Liver (tissue), 9 donors: ENCODE measurements around the gene RBM42. TPM values are rescaled to one million over a fixed set of nuclear protein-coding genes. Genes with fewer than 3 reads are reported as not detected.

ENCODE experiments used
- DNase-seq: peaks from one replicate; pipeline ENCODE4 v3.0.0-alpha.2; 2017; ENCODE audit warnings: low spot score
- H3K27ac ChIP-seq, 2 donors: one replicate each; pipeline ENCODE4 v1.7.0; 2013; ENCODE audit warnings: inconsistent platforms in 2 of 2, low read length in 2 of 2, control low read depth in 1 of 2, low read depth in 1 of 2, mild to moderate bottlenecking in 1 of 2
- H3K27me3 ChIP-seq, 4 donors: one replicate each; pipeline versions ENCODE4 v1.6.1 to v1.7.0; 2013; ENCODE audit warnings: low read length in 3 of 4, inconsistent platforms in 1 of 4, mild to moderate bottlenecking in 1 of 4, moderate library complexity in 1 of 4; ENCODE audit not compliant: control insufficient read depth in 4 of 4, insufficient read depth in 4 of 4
- H3K36me3 ChIP-seq, 4 donors: one replicate each; pipeline versions ENCODE4 v1.6.1 to v1.7.0; 2013; ENCODE audit warnings: low read length in 3 of 4, mild to moderate bottlenecking in 3 of 4, low read depth in 1 of 4, moderate library complexity in 1 of 4; ENCODE audit not compliant: control insufficient read depth in 4 of 4, insufficient read depth in 3 of 4
- H3K4me1 ChIP-seq, 4 donors: one replicate each; pipeline versions ENCODE4 v1.6.1 to v1.7.0; 2013; ENCODE audit warnings: low read length in 3 of 4, mild to moderate bottlenecking in 3 of 4, moderate library complexity in 1 of 4; ENCODE audit not compliant: control insufficient read depth in 4 of 4, insufficient read depth in 4 of 4
- H3K4me3 ChIP-seq, 3 donors: one replicate each; pipeline versions ENCODE4 v1.6.1 to v1.7.0; 2013; ENCODE audit warnings: low read length in 3 of 3, control low read depth in 1 of 3, low read depth in 1 of 3, mild to moderate bottlenecking in 1 of 3
- H3K9ac ChIP-seq, 2 donors: one replicate each; pipeline ENCODE4 v1.7.0; 2013; ENCODE audit warnings: low read length in 2 of 2, mild to moderate bottlenecking in 2 of 2, moderate library complexity in 2 of 2, control low read depth in 1 of 2, low read depth in 1 of 2
- H3K9me3 ChIP-seq, 4 donors: one replicate each; pipeline versions ENCODE4 v1.6.1 to v1.7.0; 2013; ENCODE audit warnings: low read length in 3 of 4; ENCODE audit not compliant: control insufficient read depth in 4 of 4
- EGR1 ChIP-seq, 2 donors: IDR thresholded peaks; 2 replicates each; pipeline ENCODE4 v1.6.1; 2016 to 2018; ENCODE audit warnings: antibody characterized with exemption in 2 of 2, low read depth in 2 of 2
- FOXA1 ChIP-seq: IDR thresholded peaks from 2 replicates; pipeline ENCODE4 v1.6.1; 2016; ENCODE audit warnings: antibody characterized with exemption
- FOXA2 ChIP-seq: IDR thresholded peaks from 2 replicates; pipeline ENCODE4 v1.6.1; 2016; ENCODE audit warnings: antibody characterized with exemption
- GABPA ChIP-seq, 2 donors: IDR thresholded peaks in 1 of 2; conservative IDR thresholded peaks in 1 of 2; 2 replicates each; pipeline ENCODE4 v1.6.1; 2016; ENCODE audit warnings: antibody characterized with exemption in 2 of 2, mild to moderate bottlenecking in 1 of 2, moderate library complexity in 1 of 2
- HNF4A ChIP-seq, 2 donors: conservative IDR thresholded peaks; 2 replicates each; pipeline ENCODE4 v1.6.1; 2016; ENCODE audit warnings: antibody characterized with exemption in 2 of 2, mild to moderate bottlenecking in 2 of 2
- JUND ChIP-seq, 2 donors: IDR thresholded peaks; 2 replicates each; pipeline ENCODE4 v1.6.1; 2016; ENCODE audit warnings: antibody characterized with exemption in 2 of 2
- NR2F2 ChIP-seq: IDR thresholded peaks from 2 replicates; pipeline ENCODE4 v1.6.1; 2016; ENCODE audit warnings: antibody characterized with exemption
- RAD21 ChIP-seq, 2 donors: IDR thresholded peaks; 2 replicates each; pipeline ENCODE4 v1.6.1; 2016; ENCODE audit warnings: antibody characterized with exemption in 2 of 2, mild to moderate bottlenecking in 2 of 2
- RXRA ChIP-seq, 2 donors: IDR thresholded peaks; 2 replicates each; pipeline ENCODE4 v1.6.1; 2017 to 2018; ENCODE audit warnings: antibody characterized with exemption in 2 of 2, mild to moderate bottlenecking in 1 of 2
- SP1 ChIP-seq: IDR thresholded peaks from 2 replicates; pipeline ENCODE4 v1.6.1; 2018; ENCODE audit warnings: antibody characterized with exemption, mild to moderate bottlenecking
- TAF1 ChIP-seq: conservative IDR thresholded peaks from 2 replicates; pipeline ENCODE4 v1.6.1; 2016; ENCODE audit warnings: antibody characterized with exemption, mild to moderate bottlenecking
- YY1 ChIP-seq: IDR thresholded peaks from 2 replicates; pipeline ENCODE4 v1.6.1; 2016; ENCODE audit warnings: antibody characterized with exemption, mild to moderate bottlenecking
- WGBS: extraction: QIAGEN DNeasy Blood & Tissue Kit; methylation state at CpG from one replicate; pipeline ENCODE4 v1.1.7; 2013; 5-methylcytosine and 5-hydroxymethylcytosine counted together
- polyA plus RNA-seq, 2 donors: library from polyadenylated mRNA; stranded (reverse) in 1 of 2; unstranded in 1 of 2; fragments of 200-250 nt in 1 of 2; fragments of >200 nt in 1 of 2; fragmentation: Nextera tagmentation in 1 of 2; extraction: Ambion mirVana in 1 of 2; gene quantifications; one replicate each; pipeline versions ENCODE4 v1.2.1 to v1.2.3, GENCODE V29; 2013 to 2015
- total RNA-seq, 2 donors: library from RNA; depleted of rRNA; stranded (reverse); fragments of >200 nt; gene quantifications; one replicate each; pipeline ENCODE4 v1.2.3, GENCODE V29; 2014
- TF ChIP-seq, protein P1 (sequence below): fragments of 150-350 bp; IDR thresholded peaks from 2 replicates; pipeline ENCODE4 v1.5.1; 2017; ENCODE audit warnings: improper control_type of control experiment, low read depth, low read length; ENCODE audit not compliant: missing input control
- TF ChIP-seq, protein P2 (sequence below): IDR thresholded peaks from 2 replicates; pipeline ENCODE4 v1.6.1; 2016; ENCODE audit warnings: antibody characterized with exemption, mild to moderate bottlenecking
- TF ChIP-seq, protein P3 (sequence below): IDR thresholded peaks from 2 replicates; pipeline ENCODE4 v1.6.1; 2016; ENCODE audit warnings: antibody characterized with exemption
- TF ChIP-seq, protein P4 (sequence below): IDR thresholded peaks from 2 replicates; pipeline ENCODE4 v1.6.1; 2016; ENCODE audit warnings: antibody characterized with exemption
- TF ChIP-seq, protein P5 (sequence below): IDR thresholded peaks from 2 replicates; pipeline ENCODE4 v1.6.1; 2016; ENCODE audit warnings: antibody characterized with exemption
- donor health status: healthy.
- donor health status: healthy.
- donor health status: healthy.
- donor health status: healthy.
- donor health status: healthy.

Gene RBM42
- total and polyA plus RNA-seq, 4 donors, result 17.8 to 34.7 (median 20.1) TPM

DNA sequence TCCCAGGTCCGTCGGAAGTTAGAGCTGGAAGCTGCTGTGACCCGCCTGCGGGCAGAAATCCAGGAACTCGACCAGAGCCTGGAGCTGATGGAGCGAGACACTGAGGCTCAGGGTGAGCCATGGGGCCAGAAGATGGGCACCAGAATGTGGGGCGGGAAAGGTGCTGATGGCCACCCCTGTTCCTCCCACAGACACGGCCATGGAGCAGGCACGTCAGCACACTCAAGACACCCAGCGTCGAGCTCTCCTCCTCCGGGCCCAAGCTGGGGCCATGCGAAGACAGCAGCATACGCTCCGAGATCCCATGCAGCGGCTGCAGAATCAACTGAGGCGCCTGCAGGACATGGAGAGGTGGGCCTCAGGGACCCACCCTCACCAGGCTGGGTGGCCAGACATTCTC lies 13.8 kb upstream of the RBM42 start (continued):
- TF ChIP-seq, protein P1, sequence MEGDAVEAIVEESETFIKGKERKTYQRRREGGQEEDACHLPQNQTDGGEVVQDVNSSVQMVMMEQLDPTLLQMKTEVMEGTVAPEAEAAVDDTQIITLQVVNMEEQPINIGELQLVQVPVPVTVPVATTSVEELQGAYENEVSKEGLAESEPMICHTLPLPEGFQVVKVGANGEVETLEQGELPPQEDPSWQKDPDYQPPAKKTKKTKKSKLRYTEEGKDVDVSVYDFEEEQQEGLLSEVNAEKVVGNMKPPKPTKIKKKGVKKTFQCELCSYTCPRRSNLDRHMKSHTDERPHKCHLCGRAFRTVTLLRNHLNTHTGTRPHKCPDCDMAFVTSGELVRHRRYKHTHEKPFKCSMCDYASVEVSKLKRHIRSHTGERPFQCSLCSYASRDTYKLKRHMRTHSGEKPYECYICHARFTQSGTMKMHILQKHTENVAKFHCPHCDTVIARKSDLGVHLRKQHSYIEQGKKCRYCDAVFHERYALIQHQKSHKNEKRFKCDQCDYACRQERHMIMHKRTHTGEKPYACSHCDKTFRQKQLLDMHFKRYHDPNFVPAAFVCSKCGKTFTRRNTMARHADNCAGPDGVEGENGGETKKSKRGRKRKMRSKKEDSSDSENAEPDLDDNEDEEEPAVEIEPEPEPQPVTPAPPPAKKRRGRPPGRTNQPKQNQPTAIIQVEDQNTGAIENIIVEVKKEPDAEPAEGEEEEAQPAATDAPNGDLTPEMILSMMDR, result no peak
- TF ChIP-seq SP1, result no peak

DNA sequence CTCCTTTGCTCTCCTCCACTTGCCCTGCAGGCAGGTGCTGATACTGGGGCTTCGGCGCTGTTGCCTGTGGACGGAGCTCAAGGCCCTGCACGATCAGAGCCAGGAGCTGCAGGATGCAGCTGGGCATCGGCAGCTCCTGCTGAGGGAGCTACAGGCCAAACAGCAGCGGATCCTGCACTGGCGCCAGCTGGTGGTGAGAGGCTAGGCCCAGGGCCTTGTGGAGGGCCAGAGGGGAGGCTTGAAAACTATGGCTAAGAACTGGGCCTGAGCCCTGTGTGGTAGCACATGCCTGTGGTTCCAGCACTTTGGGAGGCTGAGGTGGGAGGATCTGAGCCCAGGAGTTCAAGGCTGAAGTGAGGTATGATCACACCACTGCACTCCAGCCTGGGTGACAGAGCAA lies 10.0 kb upstream of the RBM42 start:
- H3K36me3 ChIP-seq, result peaks cover 0 to 9% (median 2%) of the 10 kb centered on the region in 4 donors
- no peaks in the 10 kb centered on the region for H3K27me3 ChIP-seq
- no peak for DNase-seq
- H3K9ac ChIP-seq, result no peak overlapping the region
- TF ChIP-seq, protein P2, sequence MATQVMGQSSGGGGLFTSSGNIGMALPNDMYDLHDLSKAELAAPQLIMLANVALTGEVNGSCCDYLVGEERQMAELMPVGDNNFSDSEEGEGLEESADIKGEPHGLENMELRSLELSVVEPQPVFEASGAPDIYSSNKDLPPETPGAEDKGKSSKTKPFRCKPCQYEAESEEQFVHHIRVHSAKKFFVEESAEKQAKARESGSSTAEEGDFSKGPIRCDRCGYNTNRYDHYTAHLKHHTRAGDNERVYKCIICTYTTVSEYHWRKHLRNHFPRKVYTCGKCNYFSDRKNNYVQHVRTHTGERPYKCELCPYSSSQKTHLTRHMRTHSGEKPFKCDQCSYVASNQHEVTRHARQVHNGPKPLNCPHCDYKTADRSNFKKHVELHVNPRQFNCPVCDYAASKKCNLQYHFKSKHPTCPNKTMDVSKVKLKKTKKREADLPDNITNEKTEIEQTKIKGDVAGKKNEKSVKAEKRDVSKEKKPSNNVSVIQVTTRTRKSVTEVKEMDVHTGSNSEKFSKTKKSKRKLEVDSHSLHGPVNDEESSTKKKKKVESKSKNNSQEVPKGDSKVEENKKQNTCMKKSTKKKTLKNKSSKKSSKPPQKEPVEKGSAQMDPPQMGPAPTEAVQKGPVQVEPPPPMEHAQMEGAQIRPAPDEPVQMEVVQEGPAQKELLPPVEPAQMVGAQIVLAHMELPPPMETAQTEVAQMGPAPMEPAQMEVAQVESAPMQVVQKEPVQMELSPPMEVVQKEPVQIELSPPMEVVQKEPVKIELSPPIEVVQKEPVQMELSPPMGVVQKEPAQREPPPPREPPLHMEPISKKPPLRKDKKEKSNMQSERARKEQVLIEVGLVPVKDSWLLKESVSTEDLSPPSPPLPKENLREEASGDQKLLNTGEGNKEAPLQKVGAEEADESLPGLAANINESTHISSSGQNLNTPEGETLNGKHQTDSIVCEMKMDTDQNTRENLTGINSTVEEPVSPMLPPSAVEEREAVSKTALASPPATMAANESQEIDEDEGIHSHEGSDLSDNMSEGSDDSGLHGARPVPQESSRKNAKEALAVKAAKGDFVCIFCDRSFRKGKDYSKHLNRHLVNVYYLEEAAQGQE, result no peak
- TF ChIP-seq, protein P3, sequence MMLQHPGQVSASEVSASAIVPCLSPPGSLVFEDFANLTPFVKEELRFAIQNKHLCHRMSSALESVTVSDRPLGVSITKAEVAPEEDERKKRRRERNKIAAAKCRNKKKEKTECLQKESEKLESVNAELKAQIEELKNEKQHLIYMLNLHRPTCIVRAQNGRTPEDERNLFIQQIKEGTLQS, result no peak
- no peak for TF ChIP-seq EGR1 (IDR thresholded peaks at IDR 0.05; ENCODE audit: low read depth in 2 of 2)
- TF ChIP-seq FOXA2, result no peak
- no peak for TF ChIP-seq JUND (IDR thresholded peaks at IDR 0.05)
- no peak for TF ChIP-seq FOXA1
- TF ChIP-seq SP1, result no peak
- no peak for TF ChIP-seq YY1
- TF ChIP-seq RAD21 (IDR thresholded peaks at IDR 0.05), result no peak
- no peak for TF ChIP-seq TAF1
- TF ChIP-seq, protein P4, sequence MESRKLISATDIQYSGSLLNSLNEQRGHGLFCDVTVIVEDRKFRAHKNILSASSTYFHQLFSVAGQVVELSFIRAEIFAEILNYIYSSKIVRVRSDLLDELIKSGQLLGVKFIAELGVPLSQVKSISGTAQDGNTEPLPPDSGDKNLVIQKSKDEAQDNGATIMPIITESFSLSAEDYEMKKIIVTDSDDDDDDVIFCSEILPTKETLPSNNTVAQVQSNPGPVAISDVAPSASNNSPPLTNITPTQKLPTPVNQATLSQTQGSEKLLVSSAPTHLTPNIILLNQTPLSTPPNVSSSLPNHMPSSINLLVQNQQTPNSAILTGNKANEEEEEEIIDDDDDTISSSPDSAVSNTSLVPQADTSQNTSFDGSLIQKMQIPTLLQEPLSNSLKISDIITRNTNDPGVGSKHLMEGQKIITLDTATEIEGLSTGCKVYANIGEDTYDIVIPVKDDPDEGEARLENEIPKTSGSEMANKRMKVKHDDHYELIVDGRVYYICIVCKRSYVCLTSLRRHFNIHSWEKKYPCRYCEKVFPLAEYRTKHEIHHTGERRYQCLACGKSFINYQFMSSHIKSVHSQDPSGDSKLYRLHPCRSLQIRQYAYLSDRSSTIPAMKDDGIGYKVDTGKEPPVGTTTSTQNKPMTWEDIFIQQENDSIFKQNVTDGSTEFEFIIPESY, result no peak
- TF ChIP-seq, protein P1, result no peak
- no peak for TF ChIP-seq NR2F2
- TF ChIP-seq RXRA (IDR thresholded peaks at IDR 0.05), result no peak
- TF ChIP-seq, protein P5, sequence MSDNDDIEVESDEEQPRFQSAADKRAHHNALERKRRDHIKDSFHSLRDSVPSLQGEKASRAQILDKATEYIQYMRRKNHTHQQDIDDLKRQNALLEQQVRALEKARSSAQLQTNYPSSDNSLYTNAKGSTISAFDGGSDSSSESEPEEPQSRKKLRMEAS, result no peak
- TF ChIP-seq HNF4A (conservative IDR thresholded peaks at IDR 0.05), result no peak
- TF ChIP-seq GABPA (IDR thresholded peaks at IDR 0.05 in 1 of 2, conservative IDR thresholded peaks at IDR 0.05 in 1 of 2), result no peak
- H3K4me1 ChIP-seq, result no peaks in the 10 kb centered on the region
- no peak overlapping the region for H3K4me3 ChIP-seq
- no peaks in the 10 kb centered on the region for H3K9me3 ChIP-seq
- 89% methylated on average over 7 of the region's 7 CpGs for WGBS
- no peak overlapping the region for H3K27ac ChIP-seq
